UCSD-AML1 (cell line): ENCODE data around the gene AIFM2.
A peak's percentile ranks its signal among the peaks of the same experiment; 100 is the strongest.
"Not testable (repeated sequence)": the region's sequence is repeated elsewhere in the genome, so short reads cannot be mapped to it uniquely, and the experiment has no call there.

Experiments used
- DNase-seq: peaks from one replicate; lab custom pipeline; 2025; ENCODE audit not compliant: unreplicated experiment; lab: John Stamatoyannopoulos, UW

The AIFM2 gene

DNA sequence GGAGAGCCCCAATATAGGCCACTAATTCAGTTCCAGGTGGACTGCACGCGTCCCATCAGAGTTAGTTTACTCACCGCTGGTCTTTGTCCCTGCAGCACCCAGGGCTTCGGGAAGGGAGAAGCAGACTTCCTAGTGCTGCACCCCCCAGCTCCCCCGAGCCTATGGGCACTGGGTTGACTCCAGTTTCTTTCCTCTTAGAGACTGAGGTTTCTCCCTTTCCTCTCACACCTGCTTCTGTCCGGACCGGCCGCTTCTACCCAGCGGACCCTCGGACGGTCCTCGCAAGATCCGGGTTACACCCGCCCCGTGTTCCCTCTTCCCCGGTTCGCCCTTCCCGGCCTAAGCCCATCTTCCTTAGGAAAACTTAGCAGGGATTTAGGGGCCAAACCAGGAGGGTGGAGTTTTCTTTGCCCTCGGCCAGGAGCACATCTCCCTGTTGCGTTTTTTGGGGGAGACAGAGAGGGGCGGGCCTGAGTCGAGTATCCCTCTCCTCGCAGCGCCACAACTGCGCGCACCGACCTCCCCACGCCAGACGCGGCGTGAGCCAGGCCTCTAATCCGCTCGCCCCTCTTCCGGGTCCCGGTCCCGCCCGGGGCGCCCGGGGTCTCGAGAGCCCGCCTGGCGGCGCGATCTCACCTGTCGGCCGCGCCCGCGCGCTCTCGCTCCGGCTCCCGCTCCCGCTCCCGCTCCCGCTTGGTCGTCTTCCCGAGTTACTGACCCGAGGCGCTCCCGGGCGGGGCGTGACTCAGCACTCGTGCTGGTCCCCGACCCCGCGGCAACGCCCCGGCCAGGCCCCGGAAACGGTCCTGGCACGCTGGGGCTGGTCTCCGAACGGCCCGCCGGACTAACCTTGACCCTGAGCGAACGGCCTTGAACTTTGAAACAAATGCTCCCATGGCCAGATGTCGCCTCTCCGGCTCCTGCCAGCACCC is at the start of gene AIFM2:
Gene AIFM2 (minus strand): TSS at position 728 of the 932 bp plus-strand sequence. CDS start 8,741 bp downstream, outside the sequence.
- no peak for DNase-seq

GRCh38 chr10:70179209-70179608 is 46.6 kb upstream of the AIFM2 start:
- DNase-seq = not testable (repeated sequence)

DNA sequence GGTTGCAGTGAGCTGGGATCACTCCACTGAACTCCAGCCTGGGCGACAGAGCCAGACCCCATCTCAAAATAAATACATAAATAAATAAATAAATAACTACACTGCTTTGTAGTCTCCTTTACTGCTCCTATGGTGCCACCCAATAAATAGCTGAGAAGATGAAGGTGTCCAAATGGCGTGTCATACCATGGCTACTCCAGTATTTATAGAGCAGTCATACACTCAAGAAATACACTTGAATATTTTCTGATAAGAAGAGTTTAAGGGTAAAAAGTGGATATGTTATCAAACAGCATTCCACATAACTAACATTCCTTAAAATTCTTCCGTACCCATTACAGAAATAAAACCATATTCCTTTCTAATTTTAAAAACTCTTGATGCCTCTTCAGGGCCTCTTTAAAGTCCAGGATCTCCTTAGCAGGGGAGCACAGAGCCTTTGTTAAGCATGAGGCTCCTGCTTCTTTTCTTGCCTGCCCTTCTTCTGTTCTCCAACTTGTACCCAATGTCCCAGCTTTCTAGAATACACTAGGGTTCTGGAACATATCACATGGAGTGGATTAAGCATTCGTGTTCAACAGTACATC is 45.6 kb upstream of the AIFM2 start:
- DNase-seq = no peak

GRCh38 chr10:70176441-70176840 is 43.8 kb upstream of the AIFM2 start:
- no peak for DNase-seq

DNA sequence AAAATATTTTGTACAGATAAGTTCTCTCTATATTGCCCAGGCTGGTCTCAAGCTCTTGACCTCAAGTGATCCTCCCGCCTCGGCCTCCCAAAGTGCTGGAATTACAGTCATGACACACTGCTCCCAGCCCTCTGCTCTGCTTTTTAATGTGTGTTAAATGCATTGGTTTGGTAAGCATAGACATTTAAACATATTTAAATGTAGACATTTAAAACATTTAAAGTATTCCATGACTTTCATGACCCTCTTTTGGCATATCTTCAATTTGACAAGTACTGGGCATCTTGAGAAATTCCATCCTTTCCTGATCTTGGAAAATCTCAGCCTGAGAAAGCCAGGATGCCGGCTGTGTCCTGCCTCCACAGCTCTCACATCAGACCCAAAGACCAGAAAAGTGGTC is 42.9 kb upstream of the AIFM2 start:
- no peak for DNase-seq

GRCh38 chr10:70174058-70174741 is 41.6 kb upstream of the AIFM2 start:
- peak; percentile 33 for DNase-seq

DNA sequence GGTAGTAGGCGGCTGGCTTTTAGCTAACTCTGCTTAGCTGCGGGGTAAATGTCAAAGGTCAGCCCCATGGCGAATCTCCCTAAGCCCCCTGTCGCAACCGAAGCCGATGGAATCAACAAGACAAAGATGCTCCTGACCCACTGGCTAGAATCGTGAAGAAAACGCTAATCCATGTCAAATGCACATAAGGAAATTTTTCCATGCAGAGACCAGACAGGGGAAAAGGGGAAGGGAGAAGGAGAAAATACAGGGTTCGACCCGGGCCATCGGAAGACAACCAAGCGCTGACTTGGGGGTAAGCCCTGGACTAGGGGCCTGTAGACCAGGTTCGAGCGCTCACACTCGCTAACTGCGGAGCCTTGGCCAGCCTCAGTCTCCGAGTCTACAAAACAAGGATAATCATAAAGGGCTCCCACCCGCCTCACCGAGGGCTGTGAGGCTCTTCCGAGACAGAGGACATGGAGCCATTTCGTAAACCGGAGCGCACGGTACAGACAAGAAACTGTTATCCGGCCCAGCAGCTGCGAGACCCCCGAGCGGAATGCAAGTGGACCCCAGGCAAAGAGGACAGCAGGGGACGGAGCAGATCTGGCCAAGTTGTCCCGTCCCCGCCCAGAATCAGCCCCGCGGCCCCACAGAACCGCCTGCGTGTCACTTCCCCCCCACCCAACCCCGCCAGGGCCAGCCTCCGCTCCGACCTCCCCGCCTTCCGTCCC is 37.2 kb upstream of the AIFM2 start:
- DNase-seq = no peak

GRCh38 chr10:70169011-70169410 is 36.4 kb upstream of the AIFM2 start:
- no peak for DNase-seq

GRCh38 chr10:70167246-70167645 is 34.6 kb upstream of the AIFM2 start:
- DNase-seq = no peak

GRCh38 chr10:70166394-70166793 is 33.8 kb upstream of the AIFM2 start:
- DNase-seq = no peak

DNA sequence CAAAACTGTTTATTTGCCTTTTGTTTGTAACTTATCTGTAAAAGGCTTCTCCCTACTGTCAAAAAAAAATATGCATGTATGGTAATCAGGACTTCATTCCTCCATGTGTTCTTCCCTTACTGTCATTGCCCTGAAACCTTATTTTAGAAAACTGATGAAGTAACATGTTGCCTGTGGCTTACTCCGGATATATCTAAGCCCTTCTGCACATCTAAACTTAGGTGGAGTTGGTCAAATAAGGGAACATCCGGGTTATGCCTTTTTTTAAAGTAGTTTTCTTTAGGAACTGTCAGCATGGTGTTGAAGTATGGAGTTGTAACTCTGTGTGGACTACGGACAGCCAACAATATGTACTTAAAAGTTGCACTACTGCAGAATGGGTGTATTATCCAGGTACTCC is 31.5 kb upstream of the AIFM2 start:
- no peak for DNase-seq

- DNase-seq = no peak
Measured at GRCh38 chr10:70163448-70163847, 30.8 kb upstream of the AIFM2 start.

- no peak for DNase-seq
Measured at GRCh38 chr10:70162892-70163201, 30.2 kb upstream of the AIFM2 start.

DNA sequence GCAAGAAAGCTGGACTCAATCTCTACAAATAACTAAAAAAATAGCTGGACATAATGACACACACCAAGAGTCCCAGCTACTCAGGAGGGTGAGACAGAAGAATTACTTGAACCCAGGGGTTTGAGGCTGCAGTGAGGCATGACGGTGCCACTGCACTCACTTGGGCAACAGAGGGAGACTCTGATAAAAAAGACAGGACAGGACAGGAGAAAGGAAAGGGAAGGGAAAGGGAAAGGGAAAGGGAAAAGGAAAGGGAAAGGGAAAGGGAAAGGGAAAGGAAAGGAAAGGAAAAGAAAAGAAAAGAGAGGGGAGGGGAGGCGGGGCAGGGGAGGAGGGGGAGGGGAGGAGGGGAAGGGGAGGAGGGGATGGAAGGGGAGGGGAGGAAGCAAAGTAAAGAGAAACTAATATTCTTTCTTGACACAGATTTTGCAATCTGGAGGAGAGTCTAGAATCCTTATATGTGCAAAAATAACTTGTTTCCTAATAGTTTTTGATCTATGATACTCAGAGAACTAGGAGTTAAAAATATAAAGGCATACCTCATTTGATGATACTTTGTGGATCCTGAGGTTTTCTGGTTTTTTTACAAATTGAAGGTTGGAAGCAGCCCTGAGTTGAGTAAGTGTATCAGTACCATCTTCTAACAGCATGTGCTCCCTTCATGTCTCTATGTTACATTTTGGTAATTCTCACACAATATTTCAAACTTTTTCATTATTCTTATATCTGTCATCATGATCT is 29.7 kb upstream of the AIFM2 start:
- DNase-seq = no peak

GRCh38 chr10:70160798-70161197 is 28.2 kb upstream of the AIFM2 start:
- DNase-seq = no peak

DNA sequence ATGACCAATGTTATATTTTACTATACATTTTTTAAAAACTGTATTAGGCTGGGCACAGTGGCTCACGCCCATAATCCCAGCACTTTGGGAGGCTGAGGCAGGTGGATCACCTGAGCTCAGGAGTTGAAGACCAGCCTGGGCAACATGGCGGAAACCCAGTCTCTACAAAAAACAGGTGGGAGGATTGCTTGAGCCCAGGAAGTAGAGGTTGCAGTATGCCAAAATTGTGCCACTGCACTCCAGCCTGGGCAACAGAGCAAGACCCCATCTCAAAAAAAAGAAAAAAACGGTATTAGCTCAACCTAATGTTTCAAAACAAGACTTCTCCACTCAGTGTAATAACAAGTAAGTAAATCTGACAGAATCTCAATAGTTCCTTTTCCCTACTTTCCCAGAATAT is 26.7 kb upstream of the AIFM2 start:
- not testable (repeated sequence) for DNase-seq

- DNase-seq = no peak
Measured at GRCh38 chr10:70158113-70158512, 25.5 kb upstream of the AIFM2 start.

- DNase-seq = no peak
Measured at GRCh38 chr10:70155255-70155838, 22.7 kb upstream of the AIFM2 start.

- no peak for DNase-seq
Measured at GRCh38 chr10:70148516-70148915, 15.9 kb upstream of the AIFM2 start.

DNA sequence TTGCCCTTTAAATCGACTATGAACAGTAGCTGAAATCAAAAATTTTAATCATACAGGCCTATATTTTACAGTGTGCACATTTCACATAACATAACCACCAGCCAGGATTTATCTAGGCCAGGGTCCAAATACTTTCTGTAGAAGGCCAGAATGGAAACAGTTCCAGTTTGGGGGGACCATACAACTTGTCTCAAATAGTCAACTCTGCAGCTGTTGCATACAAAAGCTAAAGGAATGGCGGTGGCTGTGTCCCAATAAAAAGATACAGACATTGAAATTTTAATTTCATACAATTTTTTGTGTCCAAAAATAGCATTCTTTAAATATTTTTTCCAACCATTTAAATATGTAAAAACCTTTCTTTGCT is 14.6 kb upstream of the AIFM2 start:
- no peak for DNase-seq
